Measurements from ENCODE around the gene ELFN2. TPM values are rescaled to one million over a fixed set of nuclear protein-coding genes. Genes with fewer than 3 reads are reported as not detected.

ELFN2 gene
- total RNA-seq, 6 experiments from 2014 or later = 0.07 to 0.93 (median 0.49) TPM

- Histone ChIP-seq H3K4me1 (no peaks in the 10 kb centered on the region), H3K36me3 (no peaks in the 10 kb centered on the region), H3K9me3 (no peaks in the 10 kb centered on the region), H3K27me3 (no peaks in the 10 kb centered on the region), H3K4me3 (no peak overlapping the region), H3K27ac (no peak overlapping the region)
- intact Hi-C loops (cut with DNase I) = no loop called here
- no peak for TF ChIP-seq POLR2A (IDR thresholded peaks at IDR 0.05)
- TF ChIP-seq CTCF (IDR thresholded peaks at IDR 0.05) = no peak
- DNase-seq (no peak), ATAC-seq (no peak)
- WGBS (ENCODE audit: insufficient coverage, low coverage, low lambda C conversion rate, missing lambda C conversion rate) = 18% methylated on average over 15 of the region's 50 CpGs
Measured at GRCh38 chr22:37334859-37335805, 92.1 kb downstream of the ELFN2 start.

GRCh38 chr22:37334461-37334858 lies 92.8 kb downstream of the ELFN2 start:
- no peak overlapping the region for H3K27ac ChIP-seq
- H3K36me3 ChIP-seq = no peaks in the 10 kb centered on the region
- no peak for DNase-seq
- no peaks in the 10 kb centered on the region for H3K27me3 ChIP-seq
- TF ChIP-seq CTCF (IDR thresholded peaks at IDR 0.05) (no peak), POLR2A (IDR thresholded peaks at IDR 0.05) (no peak)
- no peak for ATAC-seq
- intact Hi-C loops (cut with DNase I) = no loop called here
- no peak overlapping the region for H3K4me3 ChIP-seq
- no peaks in the 10 kb centered on the region for H3K9me3 ChIP-seq
- 1% methylated on average over 17 of the region's 42 CpGs for WGBS (ENCODE audit: insufficient coverage, low coverage, low lambda C conversion rate, missing lambda C conversion rate)
- H3K4me1 ChIP-seq = no peaks in the 10 kb centered on the region

GRCh38 chr22:37333724-37334460 lies 93.4 kb downstream of the ELFN2 start:
- Histone ChIP-seq H3K4me1 (no peaks in the 10 kb centered on the region), H3K27me3 (no peaks in the 10 kb centered on the region)
- 50% methylated on average over 7 of the region's 11 CpGs for WGBS (ENCODE audit: insufficient coverage, low coverage, low lambda C conversion rate, missing lambda C conversion rate)

More at GRCh38 chr22:37333724-37334460, 93.4 kb downstream of the ELFN2 start:
- intact Hi-C loops (cut with DNase I) = no loop called here
- DNase-seq (no peak), ATAC-seq (no peak)
- H3K4me3 ChIP-seq = no peak overlapping the region
- H3K27ac ChIP-seq = no peak overlapping the region
- no peak for TF ChIP-seq POLR2A (IDR thresholded peaks at IDR 0.05)
- no peak for TF ChIP-seq CTCF (IDR thresholded peaks at IDR 0.05)
- no peaks in the 10 kb centered on the region for H3K9me3 ChIP-seq
- H3K36me3 ChIP-seq = no peaks in the 10 kb centered on the region

Measured in right lobe of liver (tissue), 6 donors.